Panc1 (cell line): ENCODE results near the gene CYP1A2.

ENCODE experiments used
- CTCF ChIP-seq: fragments of 450-650 bp; IDR thresholded peaks from 2 replicates; pipeline ENCODE4 v1.5.1; 2017; ENCODE audit warnings: mild to moderate bottlenecking
- POLR2AphosphoS5 ChIP-seq: IDR thresholded peaks from 2 replicates; pipeline ENCODE4 v1.6.1; 2012; ENCODE audit warnings: mild to moderate bottlenecking, low read depth, low read length, moderate library complexity
- REST ChIP-seq, 2 experiments: IDR thresholded peaks; 2 replicates each; pipeline ENCODE4 v1.6.1; 2011 to 2012; ENCODE audit warnings: low read depth in 2 of 2, control low read depth in 1 of 2, low read length in 1 of 2, mild to moderate bottlenecking in 1 of 2, moderate library complexity in 1 of 2; ENCODE audit not compliant: insufficient read depth in 1 of 2
- SIN3A ChIP-seq: IDR thresholded peaks from 2 replicates; pipeline ENCODE4 v1.6.1; 2012; ENCODE audit warnings: low read depth, mild to moderate bottlenecking, low read length, moderate library complexity, borderline replicate concordance; ENCODE audit not compliant: insufficient read depth
- TCF7L2 ChIP-seq: IDR thresholded peaks from 2 replicates; pipeline ENCODE4 v1.6.1; 2011; ENCODE audit warnings: mild to moderate bottlenecking, low read depth, low read length, inconsistent platforms

- no peak for TF ChIP-seq CTCF
- no peak for TF ChIP-seq POLR2AphosphoS5
- no peak for TF ChIP-seq REST (IDR thresholded peaks at IDR 0.05; ENCODE audit: insufficient read depth in 1 of 2, low read depth in 2 of 2, low read length in 1 of 2)
- TF ChIP-seq TCF7L2: no peak
- TF ChIP-seq SIN3A: no peak
Measured at GRCh38 chr15:74724570-74725224, 23.9 kb upstream of the CYP1A2 start.
